Lung (tissue), 12 donors: ENCODE data around the gene ZNF669. TPM values are rescaled to one million over a fixed set of nuclear protein-coding genes. Genes with fewer than 3 reads are reported as not detected.

ENCODE experiments used
- ATAC-seq: fragments of 200-7000 bp; cut with Tn5 transposase; one replicate; pipeline ENCODE4 v1.9.1; 2020; ENCODE audit warnings: moderate number of reproducible peaks; ENCODE audit not compliant: insufficient read depth, low FRiP score
- DNase-seq, 3 donors: peaks; one replicate each; pipeline ENCODE4 v3.0.0-alpha.2; 2013 to 2017
- H3K27ac ChIP-seq, 2 donors: one replicate each; pipeline ENCODE4 v1.5.1; 2013; ENCODE audit warnings: mild to moderate bottlenecking in 2 of 2, moderate library complexity in 2 of 2, control low read depth in 1 of 2, inconsistent platforms in 1 of 2, low read depth in 1 of 2, low read length in 1 of 2
- H3K27me3 ChIP-seq, 3 donors: one replicate each; pipeline ENCODE4 v1.5.1; 2013; ENCODE audit warnings: low read length in 2 of 3; ENCODE audit not compliant: control insufficient read depth in 3 of 3, insufficient read depth in 3 of 3
- H3K36me3 ChIP-seq, 4 donors: one replicate each; pipeline ENCODE4 v1.5.1; 2013; ENCODE audit warnings: low read length in 4 of 4, mild to moderate bottlenecking in 1 of 4, moderate library complexity in 1 of 4; ENCODE audit not compliant: control insufficient read depth in 4 of 4, insufficient read depth in 4 of 4
- H3K4me1 ChIP-seq, 5 donors: one replicate each; pipeline ENCODE4 v1.5.1; 2013; ENCODE audit warnings: low read length in 5 of 5, mild to moderate bottlenecking in 2 of 5, moderate library complexity in 1 of 5; ENCODE audit not compliant: control insufficient read depth in 5 of 5, insufficient read depth in 5 of 5
- H3K4me3 ChIP-seq: one replicate; pipeline ENCODE4 v1.5.1; 2013; ENCODE audit warnings: mild to moderate bottlenecking, control low read depth, moderate library complexity
- H3K9ac ChIP-seq, 2 donors: one replicate each; pipeline ENCODE4 v1.5.1; 2013; ENCODE audit warnings: low read length in 2 of 2, control low read depth in 1 of 2; ENCODE audit not compliant: insufficient read depth in 1 of 2
- H3K9me3 ChIP-seq, 4 donors: one replicate each; pipeline ENCODE4 v1.5.1; 2013; ENCODE audit warnings: low read length in 3 of 4, mild to moderate bottlenecking in 1 of 4, moderate library complexity in 1 of 4; ENCODE audit not compliant: control insufficient read depth in 4 of 4, insufficient read depth in 3 of 4
- CTCF ChIP-seq: IDR thresholded peaks from 2 replicates; pipeline ENCODE4 v1.5.1; 2012; ENCODE audit warnings: mild to moderate bottlenecking; ENCODE audit errors: control extremely low read depth, extremely low read depth
- WGBS, 2 donors: extraction: QIAGEN DNeasy Blood & Tissue Kit; methylation state at CpG; one replicate each; pipeline ENCODE4 v1.1.7; 2013; 5-methylcytosine and 5-hydroxymethylcytosine counted together
- polyA plus RNA-seq, 2 donors: library from polyadenylated mRNA; stranded (reverse); fragments of 200-250 nt; gene quantifications; one replicate each; pipeline ENCODE4 v1.2.1, GENCODE V29; 2013
- total RNA-seq, 2 donors: library from RNA; depleted of rRNA in 1 of 2; stranded (reverse); fragments of >200 nt in 1 of 2; gene quantifications; one replicate each; pipeline ENCODE4 v1.2.1, GENCODE V29; 2014 to 2021
- donor health status: control.
- donor health status: control.
- donor health status: Bipolar disorder and iron deficiency.
- donor health status: healthy.
- donor health status: DM: yes; HTN: yes; CAD: no.

Gene ZNF669
- total and polyA plus RNA-seq, 4 donors: 4.5 to 7.5 (median 5.6) TPM

- WGBS, 2 donors: 96 to 97% methylated on average over 2 of the region's 2 CpGs
- Histone ChIP-seq H3K27me3 (no peaks in the 10 kb centered on the region), H3K4me3 (no peak overlapping the region), H3K9ac (no peak overlapping the region), H3K4me1 (peaks cover 0 to 6% (median 0%) of the 10 kb centered on the region in 5 donors), H3K9me3 (peaks cover 6 to 28% (median 13%) of the 10 kb centered on the region in 4 donors), H3K36me3 (peaks cover 0 to 9% (median 1%) of the 10 kb centered on the region in 4 donors), H3K27ac (no peak overlapping the region)
- ATAC-seq (no peak), DNase-seq (no peak)
- TF ChIP-seq CTCF: no peak
These were observed 48.1 kb downstream of the ZNF669 start for GRCh38 chr1:247056071-247056470.

- WGBS, 2 donors: 31 to 34% methylated on average over 2 of the region's 2 CpGs
- Histone ChIP-seq H3K27ac (no peak overlapping the region), H3K4me3 (no peak overlapping the region), H3K27me3 (no peaks in the 10 kb centered on the region), H3K4me1 (peaks cover 0 to 6% (median 0%) of the 10 kb centered on the region in 5 donors), H3K9me3 (peaks cover 6 to 28% (median 13%) of the 10 kb centered on the region in 4 donors), H3K9ac (no peak overlapping the region), H3K36me3 (peaks cover 0 to 9% (median 1%) of the 10 kb centered on the region in 4 donors)
- TF ChIP-seq CTCF: no peak
- no peak for ATAC-seq
- DNase-seq: no peak
These were observed 49.2 kb downstream of the ZNF669 start for GRCh38 chr1:247054992-247055415.

Other genes with a start within 250 kb of the ZNF669 start
- 10 to 100 TPM; 31.1 to 44.3 TPM for gene AHCTF1, start 172.4 kb downstream of the ZNF669 start, total RNA-seq
- gene AHCTF1, start 172.4 kb downstream of the ZNF669 start, polyA plus RNA-seq: 10 to 100 TPM in 1 of 2 donors, 1 to 10 TPM in 1; 7.9 to 13.3 TPM
- 1 to 10 TPM in 1 of 2 donors, under 1 TPM in 1; 0.61 to 1.4 TPM for gene ZNF695, start 96.3 kb downstream of the ZNF669 start, total RNA-seq
- under 1 TPM in 1 of 2 donors, not detected in 1; 0.23 TPM for gene ZNF695, start 96.3 kb downstream of the ZNF669 start, polyA plus RNA-seq
- 1 to 10 TPM; 3.3 to 4.6 TPM for gene ZNF670, start 25.5 kb downstream of the ZNF669 start, total RNA-seq
- 1 to 10 TPM; 1.0 to 2.4 TPM for gene ZNF670, start 25.5 kb downstream of the ZNF669 start, polyA plus RNA-seq
- 10 to 100 TPM; 18.9 to 55.1 TPM for gene ZNF124, start 67.7 kb upstream of the ZNF669 start, total RNA-seq
- 1 to 10 TPM; 2.1 to 3.0 TPM for gene ZNF124, start 67.7 kb upstream of the ZNF669 start, polyA plus RNA-seq
- not detected for gene VN1R5, start 151.7 kb upstream of the ZNF669 start, total RNA-seq
- gene VN1R5, start 151.7 kb upstream of the ZNF669 start, polyA plus RNA-seq: not detected
- 10 to 100 TPM; 21.9 to 43.4 TPM for gene ZNF496, start 227.5 kb upstream of the ZNF669 start, total RNA-seq
- gene ZNF496, start 227.5 kb upstream of the ZNF669 start, polyA plus RNA-seq: 1 to 10 TPM; 8.2 to 9.2 TPM